ENCODE measurements around the gene CYP2J2. TPM values are rescaled to one million over a fixed set of nuclear protein-coding genes. Genes with fewer than 3 reads are reported as not detected.
"Not testable (repeated sequence)": the region's sequence is repeated elsewhere in the genome, so short reads cannot be mapped to it uniquely, and the experiment has no call there.

CYP2J2 gene
- total RNA-seq, 3 donors from 2014 or later = 0.16 to 12.8 (median 8.3) TPM

DNA sequence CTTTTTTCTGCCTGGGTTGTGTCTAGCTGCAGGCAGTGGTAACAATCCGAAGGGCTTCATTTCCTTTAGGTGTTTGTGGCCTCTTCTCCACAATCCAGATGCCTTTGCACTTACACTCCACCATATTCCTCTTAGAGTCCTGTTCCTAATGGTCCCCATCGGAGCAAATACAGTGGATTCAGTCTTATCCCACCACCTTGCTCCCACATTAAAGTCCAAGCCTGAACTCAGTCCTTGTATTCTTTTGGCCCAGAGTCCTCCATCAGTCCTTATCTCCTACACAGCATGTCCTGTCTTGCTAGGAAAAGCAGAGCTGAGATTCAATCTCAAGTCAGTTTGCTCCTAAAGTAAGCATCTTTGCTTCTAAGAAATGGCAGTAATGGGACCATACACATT lies 8.8 kb downstream of the CYP2J2 start:
- intact Hi-C loops (cut with DNase I; ENCODE audit: low total_unique reads) = loop anchor here (10.0 kb wide), 1 partner anchor 1847 kb away; no protein-coding TSS in a partner anchor

DNA sequence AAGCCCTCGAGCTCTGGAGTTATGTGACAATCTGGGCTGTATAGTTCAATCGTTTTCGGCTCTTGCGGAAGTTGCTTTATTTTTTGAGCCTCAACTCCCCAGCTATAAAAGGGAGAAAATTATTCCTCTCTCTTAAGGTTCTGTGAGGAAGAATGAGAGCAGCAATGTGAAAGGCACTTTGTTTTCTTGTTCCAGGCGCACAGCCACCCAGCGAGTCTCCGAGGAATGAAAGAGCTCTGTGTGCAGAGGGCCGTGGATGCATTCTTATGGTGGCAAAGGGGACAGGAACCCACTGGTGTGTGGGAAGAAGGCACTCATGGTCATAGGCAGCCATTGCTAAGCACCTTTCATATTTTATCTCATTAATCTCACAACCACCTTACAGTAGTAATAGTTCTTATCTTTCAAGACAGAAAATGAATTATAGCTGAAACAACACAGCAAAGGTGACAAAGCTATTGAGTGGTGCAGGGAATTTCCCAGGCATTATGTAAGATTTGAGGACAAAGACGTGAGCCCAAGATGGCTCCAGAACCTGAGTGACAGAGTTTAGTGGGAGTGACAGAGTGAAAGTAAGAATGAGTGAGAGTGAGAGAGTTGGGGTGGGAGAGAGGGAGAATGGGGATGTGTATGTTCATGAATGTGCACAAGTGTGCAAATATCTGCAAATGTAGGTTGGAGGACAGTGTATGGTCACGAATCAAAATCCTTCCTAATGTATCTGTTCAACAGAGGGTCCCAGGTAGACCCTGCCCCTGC lies 9.4 kb downstream of the CYP2J2 start:
- H3K27me3 ChIP-seq = no peaks in the 10 kb centered on the region
- peak overlapping the region in 2 of 3 donors; percentile 1 to 11 for H3K4me3 ChIP-seq
- intact Hi-C loops (cut with DNase I; ENCODE audit: low total_unique reads) = loop anchor here (10.0 kb wide), 1 partner anchor 1848 kb away; no protein-coding TSS in a partner anchor
- H3K4me1 ChIP-seq = no peaks in the 10 kb centered on the region
- TF ChIP-seq POLR2AphosphoS5 (IDR thresholded peaks at IDR 0.05) (no peak), POLR2A (IDR thresholded peaks at IDR 0.05) (no peak)
- TF ChIP-seq, protein P1, sequence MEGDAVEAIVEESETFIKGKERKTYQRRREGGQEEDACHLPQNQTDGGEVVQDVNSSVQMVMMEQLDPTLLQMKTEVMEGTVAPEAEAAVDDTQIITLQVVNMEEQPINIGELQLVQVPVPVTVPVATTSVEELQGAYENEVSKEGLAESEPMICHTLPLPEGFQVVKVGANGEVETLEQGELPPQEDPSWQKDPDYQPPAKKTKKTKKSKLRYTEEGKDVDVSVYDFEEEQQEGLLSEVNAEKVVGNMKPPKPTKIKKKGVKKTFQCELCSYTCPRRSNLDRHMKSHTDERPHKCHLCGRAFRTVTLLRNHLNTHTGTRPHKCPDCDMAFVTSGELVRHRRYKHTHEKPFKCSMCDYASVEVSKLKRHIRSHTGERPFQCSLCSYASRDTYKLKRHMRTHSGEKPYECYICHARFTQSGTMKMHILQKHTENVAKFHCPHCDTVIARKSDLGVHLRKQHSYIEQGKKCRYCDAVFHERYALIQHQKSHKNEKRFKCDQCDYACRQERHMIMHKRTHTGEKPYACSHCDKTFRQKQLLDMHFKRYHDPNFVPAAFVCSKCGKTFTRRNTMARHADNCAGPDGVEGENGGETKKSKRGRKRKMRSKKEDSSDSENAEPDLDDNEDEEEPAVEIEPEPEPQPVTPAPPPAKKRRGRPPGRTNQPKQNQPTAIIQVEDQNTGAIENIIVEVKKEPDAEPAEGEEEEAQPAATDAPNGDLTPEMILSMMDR (IDR thresholded peaks at IDR 0.05) = no peak
- H3K27ac ChIP-seq = peak overlapping the region; percentile 13 to 66
- H3K36me3 ChIP-seq = no peaks in the 10 kb centered on the region
- no peak for DNase-seq (ENCODE audit: low spot score in 2 of 2)
- no peaks in the 10 kb centered on the region for H3K9me3 ChIP-seq

More for the DNA sequence above, 8.8 kb downstream of the CYP2J2 start:
- no peak for DNase-seq (ENCODE audit: low spot score in 2 of 2)
- H3K27me3 ChIP-seq = no peaks in the 10 kb centered on the region
- TF ChIP-seq POLR2AphosphoS5 (IDR thresholded peaks at IDR 0.05) = no peak
- no peak for TF ChIP-seq POLR2A (IDR thresholded peaks at IDR 0.05)
- TF ChIP-seq, protein P1 (IDR thresholded peaks at IDR 0.05) = no peak
- H3K9me3 ChIP-seq = no peaks in the 10 kb centered on the region
- H3K36me3 ChIP-seq = no peaks in the 10 kb centered on the region
- H3K4me1 ChIP-seq = no peaks in the 10 kb centered on the region
- no peak overlapping the region for H3K4me3 ChIP-seq
- peak overlapping the region in 1 of 2 donors; percentile 66 for H3K27ac ChIP-seq

DNA sequence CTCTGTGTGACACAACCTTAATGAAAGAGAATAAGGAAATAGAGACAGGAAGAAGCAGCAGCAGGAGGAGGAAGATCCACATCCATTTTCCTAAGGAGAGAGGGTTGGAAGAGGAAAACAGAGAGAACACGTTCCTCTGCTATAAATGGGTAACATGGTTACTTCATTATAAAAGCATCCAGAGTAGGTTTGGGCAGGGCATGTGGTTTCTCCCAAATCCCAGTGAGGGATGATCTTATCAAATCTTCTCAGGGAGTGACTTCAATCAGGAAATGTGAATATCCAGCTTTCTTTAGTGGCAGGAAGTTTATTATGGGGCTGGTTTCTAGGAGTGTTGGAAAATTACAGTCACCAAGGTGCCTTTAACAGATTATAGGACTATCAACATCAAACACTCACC lies 11.1 kb downstream of the CYP2J2 start:
- DNase-seq (ENCODE audit: low spot score in 2 of 2) = no peak
- intact Hi-C loops (cut with DNase I; ENCODE audit: low total_unique reads) = loop anchor here (10.0 kb wide), 1 partner anchor 1849 kb away; no protein-coding TSS in a partner anchor
- H3K9me3 ChIP-seq = no peaks in the 10 kb centered on the region
- H3K4me3 ChIP-seq = no peak overlapping the region
- H3K27ac ChIP-seq = no peak overlapping the region
- TF ChIP-seq POLR2AphosphoS5 (IDR thresholded peaks at IDR 0.05) = no peak
- TF ChIP-seq, protein P1 (IDR thresholded peaks at IDR 0.05) = no peak
- no peak for TF ChIP-seq POLR2A (IDR thresholded peaks at IDR 0.05)
- no peaks in the 10 kb centered on the region for H3K27me3 ChIP-seq
- H3K4me1 ChIP-seq = no peaks in the 10 kb centered on the region
- no peaks in the 10 kb centered on the region for H3K36me3 ChIP-seq

DNA sequence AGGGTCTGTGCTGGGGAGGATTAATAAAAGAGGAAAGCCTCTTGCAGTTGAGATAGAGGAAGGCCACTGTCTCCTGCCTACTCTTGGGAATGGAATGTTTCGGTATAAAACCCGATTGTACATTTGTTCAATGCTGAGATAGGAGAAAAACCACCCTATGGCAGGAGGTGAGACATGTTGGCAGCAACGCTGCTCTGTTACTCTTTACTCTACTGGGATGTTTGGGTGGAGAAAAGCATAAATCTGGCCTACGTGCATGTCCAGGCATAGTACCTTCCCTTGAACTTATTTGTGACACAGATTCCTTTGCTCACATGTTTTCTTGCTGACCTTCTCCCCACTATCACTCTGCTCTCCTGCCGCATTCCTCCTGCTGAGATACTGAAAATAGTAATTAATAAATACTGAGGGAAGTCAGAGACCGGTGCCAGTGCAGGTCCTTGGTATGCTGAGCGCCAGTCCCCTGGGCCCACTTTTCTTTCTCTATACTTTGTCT lies 11.7 kb downstream of the CYP2J2 start:
- not testable (repeated sequence) for H3K9me3 ChIP-seq; H3K27me3 ChIP-seq; H3K4me3 ChIP-seq; H3K27ac ChIP-seq; DNase-seq (ENCODE audit: low spot score in 2 of 2); H3K36me3 ChIP-seq; H3K4me1 ChIP-seq
- intact Hi-C loops (cut with DNase I; ENCODE audit: low total_unique reads) = loop anchor here (10.0 kb wide), 1 partner anchor 1850 kb away; no protein-coding TSS in a partner anchor

DNA sequence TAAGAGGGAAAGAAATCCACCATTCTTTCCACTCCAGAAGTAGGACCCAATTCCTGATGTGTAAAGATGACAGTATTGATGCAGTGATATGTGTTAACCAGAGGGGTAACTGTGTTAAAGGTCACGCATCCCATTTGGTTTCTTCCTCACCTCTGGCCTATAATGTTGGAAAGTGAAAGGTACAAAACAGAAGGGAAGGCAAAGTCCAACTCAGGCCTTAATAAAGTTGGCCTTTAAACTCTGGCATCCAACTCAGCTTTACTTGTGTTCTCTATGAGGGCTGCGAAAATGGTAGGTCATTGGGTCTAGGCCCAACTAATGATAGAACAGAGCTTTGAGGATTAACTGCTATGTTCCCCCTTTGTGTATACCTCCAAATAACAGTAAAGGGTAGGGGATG lies 17.9 kb downstream of the CYP2J2 start:
- Histone ChIP-seq H3K9me3 (no peaks in the 10 kb centered on the region), H3K27ac (no peak overlapping the region), H3K36me3 (no peaks in the 10 kb centered on the region), H3K4me1 (no peaks in the 10 kb centered on the region), H3K4me3 (no peak overlapping the region), H3K27me3 (no peaks in the 10 kb centered on the region)
- intact Hi-C loops (cut with DNase I; ENCODE audit: low total_unique reads) = no loop called here
- TF ChIP-seq POLR2AphosphoS5 (IDR thresholded peaks at IDR 0.05) (no peak), POLR2A (IDR thresholded peaks at IDR 0.05) (no peak)
- TF ChIP-seq, protein P1 (IDR thresholded peaks at IDR 0.05) = no peak
- no peak for DNase-seq (ENCODE audit: low spot score in 2 of 2)
